Measurements from ENCODE around the gene ATG101.

ATG101 gene

GRCh38 chr12:52116222-52117125 lies 46.7 kb downstream of the ATG101 start:
- peak; percentile 52 for DNase-seq

- DNase-seq: peak; percentile 83
Observed at GRCh38 chr12:52117806-52118475, 48.2 kb downstream of the ATG101 start.

GRCh38 chr12:52119398-52120254 lies 49.8 kb downstream of the ATG101 start:
- DNase-seq: peak; percentile 85

- DNase-seq: no peak
Observed at GRCh38 chr12:52120951-52121823, 51.4 kb downstream of the ATG101 start.

- peak; percentile 82 for DNase-seq
Observed at GRCh38 chr12:52121824-52122539, 52.2 kb downstream of the ATG101 start.

GRCh38 chr12:52122540-52122871 lies 52.7 kb downstream of the ATG101 start:
- no peak for DNase-seq

- DNase-seq: no peak
Observed at GRCh38 chr12:52122904-52123303, 53.1 kb downstream of the ATG101 start.

GRCh38 chr12:52123487-52124186 lies 53.9 kb downstream of the ATG101 start:
- no peak for DNase-seq

GRCh38 chr12:52125476-52125900 lies 55.7 kb downstream of the ATG101 start:
- peak; percentile 94 for DNase-seq

GRCh38 chr12:52126050-52126604 lies 56.3 kb downstream of the ATG101 start:
- DNase-seq: peak; percentile 83

Measured in NCI-H69 (cell line).